Tibial artery (tissue), 4 donors: Measurements from ENCODE around the gene UPB1.

Experiments used
- DNase-seq, 2 donors: peaks; one replicate each; pipeline ENCODE4 v3.0.0-alpha.2; 2019
- H3K27ac ChIP-seq, 2 donors: fragments of 200-600 bp; sonication (generic) in 1 of 2; 1 replicate in 1 of 2; 2 replicates in 1 of 2; pipeline ENCODE4 v1.5.1; 2018 to 2019; ENCODE audit warnings: mild to moderate bottlenecking in 1 of 2
- H3K27me3 ChIP-seq, 2 donors: fragments of 200-600 bp; sonication (generic) in 1 of 2; one replicate each; pipeline versions ENCODE4 v1.5.1 to v1.6.0; 2016 to 2019
- H3K36me3 ChIP-seq, 3 donors: fragments of 200-600 bp; sonication (generic) in 2 of 3; one replicate each; pipeline ENCODE4 v1.5.1; 2016 to 2019; ENCODE audit warnings: mild to moderate bottlenecking in 2 of 3
- H3K4me1 ChIP-seq, 4 donors: fragments of 200-600 bp; sonication (generic) in 2 of 4; 1 replicate in 3 of 4; 2 replicates in 1 of 4; pipeline ENCODE4 v1.5.1; 2016 to 2019
- H3K4me3 ChIP-seq, 2 donors: fragments of 200-600 bp; sonication (generic) in 1 of 2; 1 replicate in 1 of 2; 2 replicates in 1 of 2; pipeline ENCODE4 v1.5.1; 2018 to 2019; ENCODE audit warnings: mild to moderate bottlenecking in 2 of 2
- H3K9me3 ChIP-seq, 3 donors: fragments of 200-600 bp; sonication (generic) in 1 of 3; one replicate each; pipeline ENCODE4 v1.5.1; 2016 to 2019
- intact Hi-C: fragments of 100-400 bp; cut with DNase I; formaldehyde crosslinking; loops from one replicate; pipeline ENCODE4 v1.15.0; 2023; ENCODE audit warnings: low total_unique reads
- TF ChIP-seq, protein P1 (sequence below), 2 experiments: fragments of 200-600 bp in 1 of 2; fragments of 450-650 bp in 1 of 2; IDR thresholded peaks; one replicate each; pipeline ENCODE4 v1.5.1; 2017 to 2019; ENCODE audit warnings: antibody characterized with exemption in 2 of 2, mild to moderate bottlenecking in 1 of 2, moderate library complexity in 1 of 2

UPB1 gene

DNA sequence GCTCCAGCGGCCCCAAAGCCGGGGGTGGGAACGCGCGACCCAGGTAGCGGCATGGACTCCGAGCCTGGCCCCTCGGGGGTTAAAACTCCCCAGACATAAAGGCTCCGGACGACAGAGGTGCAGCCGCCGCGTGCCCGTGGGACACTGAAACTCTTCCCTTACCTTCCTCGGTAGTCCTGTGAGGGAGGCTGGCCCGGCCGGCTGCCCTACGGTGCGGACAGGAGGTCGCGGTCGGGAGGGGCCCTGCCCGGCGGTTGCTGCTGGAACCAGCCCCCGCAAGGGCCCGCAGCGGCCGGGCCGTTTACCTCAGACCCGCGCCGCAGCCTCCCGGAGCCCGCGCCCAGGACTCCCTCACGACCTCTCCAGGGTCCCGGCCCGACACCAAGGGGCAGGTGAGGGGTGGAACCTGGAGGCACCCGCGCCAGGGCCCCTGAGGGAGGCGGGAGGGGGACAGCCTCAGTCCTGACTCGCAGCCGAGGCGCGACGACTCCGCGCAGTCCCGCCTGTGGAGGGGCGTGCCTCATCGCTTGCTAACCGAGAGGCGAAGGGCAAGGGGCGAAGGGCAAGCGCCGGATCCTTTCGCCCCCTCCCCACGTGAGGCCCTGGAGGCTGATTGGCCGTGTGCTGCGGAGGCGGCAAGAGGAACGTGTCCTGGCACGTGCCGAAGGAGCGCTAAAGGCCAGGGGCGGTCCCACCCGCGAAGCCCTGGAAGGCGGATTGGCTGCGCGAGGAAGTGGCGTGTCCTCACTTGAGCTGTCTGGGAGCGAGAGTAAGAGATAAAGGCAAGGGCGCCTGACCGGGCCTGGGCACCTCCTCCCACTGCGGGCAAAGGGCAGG is at the start of gene UPB1:
Gene UPB1 (plus strand): TSS at position 805 of the 837 bp plus-strand sequence. CDS start 72 bp downstream, outside the sequence.
- DNase-seq: no peak
- Histone ChIP-seq H3K4me1 (peaks cover 0 to 10% (median 5%) of the 10 kb centered on the region in 4 donors), H3K36me3 (no peaks in the 10 kb centered on the region), H3K27ac (no peak within 1 kb of the TSS), H3K4me3 (peak within 1 kb of the TSS in 1 of 2 donors; percentile 19), H3K27me3 (peaks cover 0 to 13% of the 10 kb centered on the region in 2 donors), H3K9me3 (no peaks in the 10 kb centered on the region)
- TF ChIP-seq, protein P1, sequence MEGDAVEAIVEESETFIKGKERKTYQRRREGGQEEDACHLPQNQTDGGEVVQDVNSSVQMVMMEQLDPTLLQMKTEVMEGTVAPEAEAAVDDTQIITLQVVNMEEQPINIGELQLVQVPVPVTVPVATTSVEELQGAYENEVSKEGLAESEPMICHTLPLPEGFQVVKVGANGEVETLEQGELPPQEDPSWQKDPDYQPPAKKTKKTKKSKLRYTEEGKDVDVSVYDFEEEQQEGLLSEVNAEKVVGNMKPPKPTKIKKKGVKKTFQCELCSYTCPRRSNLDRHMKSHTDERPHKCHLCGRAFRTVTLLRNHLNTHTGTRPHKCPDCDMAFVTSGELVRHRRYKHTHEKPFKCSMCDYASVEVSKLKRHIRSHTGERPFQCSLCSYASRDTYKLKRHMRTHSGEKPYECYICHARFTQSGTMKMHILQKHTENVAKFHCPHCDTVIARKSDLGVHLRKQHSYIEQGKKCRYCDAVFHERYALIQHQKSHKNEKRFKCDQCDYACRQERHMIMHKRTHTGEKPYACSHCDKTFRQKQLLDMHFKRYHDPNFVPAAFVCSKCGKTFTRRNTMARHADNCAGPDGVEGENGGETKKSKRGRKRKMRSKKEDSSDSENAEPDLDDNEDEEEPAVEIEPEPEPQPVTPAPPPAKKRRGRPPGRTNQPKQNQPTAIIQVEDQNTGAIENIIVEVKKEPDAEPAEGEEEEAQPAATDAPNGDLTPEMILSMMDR (IDR thresholded peaks at IDR 0.05): no peak
- intact Hi-C loops: loop anchor here (5.0 kb wide), 1 partner anchor 72 kb away; no protein-coding TSS in a partner anchor

DNA sequence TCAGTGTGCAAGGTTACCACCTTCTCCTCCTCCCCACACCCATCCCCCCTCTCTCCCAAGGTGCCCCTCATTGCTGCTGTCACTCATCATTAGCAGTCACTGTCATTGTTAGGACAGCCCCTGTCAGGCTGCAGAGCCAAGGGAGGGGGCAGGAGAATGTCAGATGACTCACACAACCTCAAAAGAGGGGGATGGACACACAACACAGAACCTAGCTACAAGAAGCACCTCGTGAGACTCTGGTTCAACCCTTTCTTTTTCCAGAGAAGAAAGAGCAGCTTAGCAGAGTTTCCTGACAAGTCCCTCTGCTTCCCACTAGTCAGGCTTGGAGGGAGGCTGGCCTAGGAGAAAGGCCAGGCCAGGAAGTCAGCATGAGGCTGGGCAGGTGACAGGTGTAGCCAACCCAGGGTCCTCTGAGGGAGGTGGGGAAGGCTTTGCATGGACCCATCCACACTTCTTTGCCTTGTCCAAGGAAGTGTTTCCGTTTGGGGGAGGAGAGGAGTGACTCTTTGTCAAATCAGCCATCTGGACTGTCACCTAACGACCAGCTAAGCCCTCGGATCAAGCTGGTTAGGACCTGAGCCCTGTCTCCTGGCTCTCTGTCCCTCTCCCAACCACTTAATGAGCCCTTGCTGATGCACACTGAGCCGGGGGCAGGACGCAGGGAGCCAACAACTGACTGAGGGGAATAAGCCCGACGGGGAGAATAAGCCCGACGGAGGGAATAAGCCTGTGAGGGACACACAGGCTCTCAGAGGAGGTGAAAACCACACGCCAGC is 49.5 kb upstream of the UPB1 start:
- DNase-seq: peak in 1 of 2 donors; percentile 45
- H3K4me3 ChIP-seq: no peak overlapping the region
- intact Hi-C loops: no loop called here
- peaks cover 0 to 22% (median 19%) of the 10 kb centered on the region in 4 donors for H3K4me1 ChIP-seq
- H3K9me3 ChIP-seq: no peaks in the 10 kb centered on the region
- H3K27me3 ChIP-seq: no peaks in the 10 kb centered on the region
- H3K36me3 ChIP-seq: no peaks in the 10 kb centered on the region
- no peak overlapping the region for H3K27ac ChIP-seq
- TF ChIP-seq, protein P1 (IDR thresholded peaks at IDR 0.05): no peak

DNA sequence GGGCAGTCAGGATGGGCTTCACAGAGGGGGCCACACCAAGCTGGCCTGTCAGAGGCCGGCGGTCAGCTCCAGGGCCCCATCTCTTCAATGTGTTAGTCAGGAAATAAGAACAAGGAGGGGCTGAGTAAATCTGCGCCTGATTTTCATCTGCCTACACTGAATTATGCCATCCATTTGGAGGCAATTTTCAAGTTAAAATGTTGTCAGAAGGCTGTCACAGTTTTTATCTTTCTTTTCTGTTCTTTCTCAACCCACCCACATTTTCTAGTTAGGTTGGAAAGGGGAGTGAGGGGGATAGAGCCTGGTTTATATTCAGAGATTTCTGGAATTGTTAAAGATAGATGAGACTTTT is 48.9 kb upstream of the UPB1 start:
- Histone ChIP-seq H3K9me3 (no peaks in the 10 kb centered on the region), H3K27me3 (no peaks in the 10 kb centered on the region), H3K27ac (no peak overlapping the region), H3K4me1 (peaks cover 0 to 16% (median 14%) of the 10 kb centered on the region in 4 donors), H3K4me3 (no peak overlapping the region), H3K36me3 (no peaks in the 10 kb centered on the region)
- intact Hi-C loops: no loop called here
- DNase-seq: no peak
- TF ChIP-seq, protein P1 (IDR thresholded peaks at IDR 0.05): no peak

DNA sequence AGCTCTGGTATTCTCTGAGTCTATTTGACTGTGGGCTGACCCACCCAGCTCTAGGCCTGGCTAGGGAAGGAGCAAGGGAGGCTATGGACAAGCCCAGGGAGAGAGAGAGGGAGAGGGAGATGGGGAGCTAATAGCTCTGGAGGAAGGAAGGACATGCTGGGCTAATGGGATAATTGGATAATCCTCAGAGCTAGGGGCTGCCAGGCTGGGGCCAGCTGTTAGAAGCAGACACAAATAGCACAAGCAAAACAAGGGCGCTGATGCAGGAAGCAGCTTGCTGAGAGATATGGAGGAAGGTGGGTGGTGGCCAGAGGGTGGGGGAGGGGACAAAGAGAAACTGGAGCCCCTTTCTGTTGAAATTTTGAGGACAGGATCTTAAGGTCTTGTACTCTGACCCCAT is 44.5 kb upstream of the UPB1 start:
- peak in 1 of 2 donors; percentile 24 for DNase-seq
- Histone ChIP-seq H3K27ac (no peak overlapping the region), H3K9me3 (no peaks in the 10 kb centered on the region), H3K36me3 (no peaks in the 10 kb centered on the region), H3K27me3 (no peaks in the 10 kb centered on the region), H3K4me3 (no peak overlapping the region), H3K4me1 (peaks cover 0 to 5% (median 0%) of the 10 kb centered on the region in 4 donors)
- intact Hi-C loops: no loop called here
- TF ChIP-seq, protein P1 (IDR thresholded peaks at IDR 0.05): no peak

DNA sequence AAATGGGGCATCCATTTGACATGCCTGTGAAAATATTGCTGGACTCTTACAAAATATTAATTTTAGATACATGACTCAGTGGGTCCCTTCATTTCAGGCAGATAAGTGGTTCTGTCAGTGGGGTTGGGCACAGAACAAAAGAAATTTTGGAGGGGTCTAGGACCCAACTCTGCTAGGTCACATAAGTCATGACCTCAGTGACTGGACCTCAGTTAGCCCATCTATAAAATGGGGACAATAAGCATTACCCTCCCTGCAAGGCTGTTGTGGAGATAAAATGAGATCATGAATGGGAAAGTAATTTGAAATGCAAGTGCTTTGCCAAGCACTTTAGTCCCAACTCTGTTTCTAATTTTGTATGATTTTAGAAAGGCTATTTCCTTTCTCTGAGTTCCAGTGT is 44.0 kb upstream of the UPB1 start:
- Histone ChIP-seq H3K9me3 (no peaks in the 10 kb centered on the region), H3K27me3 (no peaks in the 10 kb centered on the region), H3K4me3 (no peak overlapping the region), H3K27ac (no peak overlapping the region), H3K4me1 (peaks cover 0 to 7% (median 0%) of the 10 kb centered on the region in 4 donors), H3K36me3 (no peaks in the 10 kb centered on the region)
- TF ChIP-seq, protein P1 (IDR thresholded peaks at IDR 0.05): no peak
- intact Hi-C loops: no loop called here
- DNase-seq: no peak
